ENCODE data around the gene ABR.

Gene ABR

GRCh38 chr17:1164935-1165556 lies 14.7 kb downstream of the ABR start:
- no peak overlapping the region for H3K4me3 ChIP-seq (ENCODE audit: low read depth, low read length)
- TF ChIP-seq CTCF (IDR thresholded peaks at IDR 0.05; ENCODE audit: borderline replicate concordance, insufficient read depth, low read depth, low read length), result no peak

DNA sequence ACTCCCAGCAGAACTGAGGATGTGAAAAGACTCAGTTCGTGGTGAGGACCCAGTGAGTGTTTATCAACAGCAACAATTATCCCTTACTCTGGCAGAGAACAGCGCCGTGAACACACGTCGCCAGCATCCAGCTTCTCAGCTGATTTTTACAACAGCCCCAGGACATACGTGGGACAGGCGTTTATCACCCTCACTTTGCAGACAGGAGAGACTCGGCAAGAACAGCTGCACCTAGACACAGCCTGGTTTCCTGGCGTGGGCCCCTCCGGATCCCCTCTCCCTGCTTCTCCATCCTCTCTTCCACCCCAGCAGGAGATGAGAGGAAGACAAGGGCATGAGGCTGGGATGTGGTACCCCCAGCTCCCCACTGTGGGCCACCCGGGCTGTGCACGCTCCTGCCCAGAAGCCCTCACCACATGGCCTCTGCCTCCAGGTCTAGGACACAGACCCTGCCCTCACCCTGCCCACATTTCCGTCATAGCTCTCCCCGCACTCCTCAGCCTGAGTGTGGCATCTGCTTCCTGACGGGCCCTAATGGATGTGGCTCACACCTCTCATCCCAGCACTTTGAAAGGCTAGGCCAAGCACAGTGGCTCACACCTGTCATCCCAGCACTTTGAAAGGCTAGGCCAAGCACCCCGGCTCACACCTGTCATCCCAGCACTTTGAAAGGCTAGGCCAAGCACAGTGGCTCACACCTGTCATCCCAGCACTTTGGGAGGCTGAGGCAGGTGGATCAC lies 17.5 kb downstream of the ABR start:
- no peak overlapping the region for H3K4me3 ChIP-seq (ENCODE audit: low read depth, low read length)
- TF ChIP-seq CTCF (IDR thresholded peaks at IDR 0.05; ENCODE audit: borderline replicate concordance, insufficient read depth, low read depth, low read length), result no peak

GRCh38 chr17:1160591-1161390 lies 19.0 kb downstream of the ABR start:
- H3K4me3 ChIP-seq (ENCODE audit: low read depth, low read length), result no peak overlapping the region
- TF ChIP-seq CTCF (IDR thresholded peaks at IDR 0.05; ENCODE audit: borderline replicate concordance, insufficient read depth, low read depth, low read length), result no peak

- TF ChIP-seq CTCF (IDR thresholded peaks at IDR 0.05; ENCODE audit: borderline replicate concordance, insufficient read depth, low read depth, low read length), result no peak
- no peak overlapping the region for H3K4me3 ChIP-seq (ENCODE audit: low read depth, low read length)
These were observed 20.2 kb downstream of the ABR start for GRCh38 chr17:1159431-1160180.

DNA sequence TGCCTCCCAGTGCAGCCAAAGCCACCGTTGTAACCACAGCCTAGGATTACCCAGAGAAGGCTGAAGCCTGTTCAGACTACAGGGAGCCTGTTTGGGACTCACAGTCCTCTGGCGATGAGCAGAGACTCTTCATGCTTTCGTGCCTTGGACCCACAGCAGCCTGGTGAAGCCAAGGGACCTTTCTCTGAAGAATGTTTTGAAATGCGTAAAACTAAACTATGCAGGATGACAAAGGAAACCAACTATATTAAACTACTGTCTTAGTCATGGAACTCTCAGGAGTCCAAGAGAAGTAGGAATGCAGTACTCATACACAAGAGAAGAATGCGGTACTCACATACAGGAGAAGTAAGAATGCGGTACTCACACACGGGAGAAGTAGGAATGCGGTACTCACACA lies 20.9 kb downstream of the ABR start:
- TF ChIP-seq CTCF (IDR thresholded peaks at IDR 0.05; ENCODE audit: borderline replicate concordance, insufficient read depth, low read depth, low read length), result no peak
- no peak overlapping the region for H3K4me3 ChIP-seq (ENCODE audit: low read depth, low read length)

- H3K4me3 ChIP-seq (ENCODE audit: low read depth, low read length), result no peak overlapping the region
- TF ChIP-seq CTCF (IDR thresholded peaks at IDR 0.05; ENCODE audit: borderline replicate concordance, insufficient read depth, low read depth, low read length), result no peak
These were observed 22.9 kb downstream of the ABR start for GRCh38 chr17:1156864-1157263.

Data from GM12875 (cell line).